Neuronal stem cell (in vitro differentiated cells): ENCODE data around the gene SYNGR3.

Experiments
- DNase-seq: peaks from one replicate; pipeline ENCODE4 v3.0.0-alpha.2; 2013; ENCODE audit warnings: low spot score
- H2AFZ ChIP-seq: one replicate; pipeline ENCODE4 v1.6.1; 2013; ENCODE audit warnings: mild to moderate bottlenecking, low read length, inconsistent platforms
- H2AK5ac ChIP-seq: 2 replicates; pipeline ENCODE4 v1.6.1; 2013; ENCODE audit warnings: low read depth, mild to moderate bottlenecking, inconsistent platforms, low read length, moderate library complexity, mixed read lengths
- H2BK120ac ChIP-seq: 2 replicates; pipeline ENCODE4 v1.6.1; 2013; ENCODE audit warnings: low read depth, mild to moderate bottlenecking, inconsistent platforms, low read length, moderate library complexity, mixed read lengths
- H2BK12ac ChIP-seq: one replicate; pipeline ENCODE4 v1.6.1; 2013; ENCODE audit warnings: low read length, inconsistent platforms
- H2BK15ac ChIP-seq: 2 replicates; pipeline ENCODE4 v1.6.1; 2013; ENCODE audit warnings: mild to moderate bottlenecking, low read length, inconsistent platforms, mixed read lengths
- H2BK5ac ChIP-seq: one replicate; pipeline ENCODE4 v1.6.1; 2013; ENCODE audit warnings: inconsistent platforms, mild to moderate bottlenecking, low read length, moderate library complexity
- H3K14ac ChIP-seq: one replicate; pipeline ENCODE4 v1.6.1; 2013; ENCODE audit warnings: low read length, inconsistent platforms
- H3K18ac ChIP-seq: 2 replicates; pipeline ENCODE4 v1.6.1; 2013; ENCODE audit warnings: low read length, inconsistent platforms
- H3K23ac ChIP-seq: 2 replicates; pipeline ENCODE4 v1.6.1; 2013; ENCODE audit warnings: low read depth, mild to moderate bottlenecking, mixed read lengths, low read length, inconsistent platforms; ENCODE audit not compliant: poor library complexity
- H3K27ac ChIP-seq: replicated peaks from 3 replicates; pipeline ENCODE4 v1.5.1; 2013; ENCODE audit warnings: low read length, inconsistent platforms
- H3K27me3 ChIP-seq, 3 experiments: 2 replicates each; pipeline ENCODE4 v1.6.1; 2013; ENCODE audit warnings: low read length in 3 of 3, mild to moderate bottlenecking in 2 of 3, inconsistent platforms in 1 of 3, low read depth in 1 of 3, mixed read lengths in 1 of 3, moderate library complexity in 1 of 3; ENCODE audit not compliant: control insufficient read depth in 3 of 3, insufficient read depth in 3 of 3
- H3K36me3 ChIP-seq, 2 donors: replicated peaks in 1 of 2; 2 replicates each; pipeline ENCODE4 v1.6.1; 2013; ENCODE audit warnings: low read length in 2 of 2; ENCODE audit not compliant: control insufficient read depth in 2 of 2, insufficient read depth in 2 of 2
- H3K4ac ChIP-seq: 2 replicates; pipeline ENCODE4 v1.6.1; 2013; ENCODE audit warnings: inconsistent platforms, mild to moderate bottlenecking, low read length, moderate library complexity
- H3K4me1 ChIP-seq, 2 donors: 1 replicate in 1 of 2; 2 replicates in 1 of 2; pipeline ENCODE4 v1.6.1; 2013; ENCODE audit warnings: low read length in 2 of 2, low read depth in 1 of 2; ENCODE audit not compliant: control insufficient read depth in 2 of 2, insufficient read depth in 1 of 2
- H3K4me2 ChIP-seq: one replicate; pipeline ENCODE4 v1.6.1; 2013; ENCODE audit warnings: mild to moderate bottlenecking, low read length, inconsistent platforms; ENCODE audit not compliant: insufficient read depth, poor library complexity, severe bottlenecking
- H3K4me3 ChIP-seq, 2 donors: 2 replicates each; pipeline ENCODE4 v1.5.1; 2013; ENCODE audit warnings: low read length in 2 of 2, mild to moderate bottlenecking in 2 of 2, inconsistent platforms in 1 of 2, moderate library complexity in 1 of 2
- H3K79me1 ChIP-seq: one replicate; pipeline ENCODE4 v1.6.1; 2013; ENCODE audit warnings: low read depth, mild to moderate bottlenecking, inconsistent platforms, low read length, moderate library complexity
- H3K9ac ChIP-seq: one replicate; pipeline ENCODE4 v1.6.1; 2013; ENCODE audit warnings: mild to moderate bottlenecking, low read depth, low read length, inconsistent platforms; ENCODE audit not compliant: poor library complexity
- H3K9me3 ChIP-seq, 2 donors: replicated peaks in 1 of 2; 2 replicates each; pipeline versions ENCODE3 to v1.6.1; 2013; ENCODE audit warnings: low read length in 2 of 2, mild to moderate bottlenecking in 2 of 2, inconsistent platforms in 1 of 2, low read depth in 1 of 2, mixed read lengths in 1 of 2, moderate library complexity in 1 of 2; ENCODE audit not compliant: control insufficient read depth in 2 of 2, insufficient read depth in 1 of 2
- H4K8ac ChIP-seq: one replicate; pipeline ENCODE4 v1.6.1; 2013; ENCODE audit warnings: low read depth, mild to moderate bottlenecking, inconsistent platforms, low read length, moderate library complexity
- H4K91ac ChIP-seq: one replicate; pipeline ENCODE4 v1.6.1; 2013; ENCODE audit warnings: low read length, low read depth, mild to moderate bottlenecking, inconsistent platforms; ENCODE audit not compliant: poor library complexity
- WGBS, 2 donors: extraction: QIAGEN DNeasy Blood & Tissue Kit; methylation state at CpG; one replicate each; pipeline ENCODE4 v1.1.7; 2013; ENCODE audit warnings: missing lambda C conversion rate in 2 of 2, mixed read lengths in 1 of 2; ENCODE audit not compliant: insufficient read length in 2 of 2, insufficient replicate concordance in 1 of 2; ENCODE audit errors: extremely low coverage in 2 of 2; 5-methylcytosine and 5-hydroxymethylcytosine counted together

SYNGR3 gene

GRCh38 chr16:1942047-1942809 lies 47.5 kb upstream of the SYNGR3 start:
- Histone ChIP-seq H3K23ac (peak overlapping the region; percentile 100), H2AK5ac (peak overlapping the region; percentile 96), H2AFZ (peak overlapping the region; percentile 91), H3K14ac (no peak overlapping the region), H3K4me3 (peak overlapping the region; percentile 73 to 98), H3K27ac (no peak overlapping the region), H3K4me2 (peak overlapping the region; percentile 78), H2BK5ac (no peak overlapping the region), H3K79me1 (no peaks in the 10 kb centered on the region), H2BK120ac (no peak overlapping the region), H3K4ac (no peak overlapping the region), H3K27me3 (peaks cover 0 to 7% (median 0%) of the 10 kb centered on the region in 3 experiments), H4K91ac (no peak overlapping the region), H3K9ac (peak overlapping the region; percentile 96), H2BK15ac (no peak overlapping the region), H3K9me3 (no peaks in the 10 kb centered on the region), H2BK12ac (no peak overlapping the region), H3K36me3 (peaks cover 13 to 26% of the 10 kb centered on the region in 2 donors), H4K8ac (no peak overlapping the region), H3K18ac (peak overlapping the region; percentile 93), H3K4me1 (peaks cover 6 to 9% of the 10 kb centered on the region in 2 donors)
- no CpG with 5 or more reads among the region's 17 CpGs for WGBS, 2 donors
- no peak for DNase-seq

- Histone ChIP-seq H3K14ac (peak within 1 kb of the TSS; percentile 84), H2BK5ac (no peak within 1 kb of the TSS)
- no CpG with 5 or more reads among the region's 77 CpGs for WGBS, 2 donors
Observed at GRCh38 chr16:1942810-1943726, 46.7 kb upstream of the SYNGR3 start, which contains the start of gene MSRB1. TSS of gene MSRB1 (minus strand) at chr16:1943199. CDS start at chr16:1943156, 43 bp downstream.

GRCh38 chr16:1944612-1945199 lies 45.1 kb upstream of the SYNGR3 start:
- no peak overlapping the region for H3K4ac ChIP-seq
- no CpG with 5 or more reads among the region's 21 CpGs for WGBS, 2 donors

More at GRCh38 chr16:1942810-1943726, 46.7 kb upstream of the SYNGR3 start, which contains the start of gene MSRB1:
- H3K18ac ChIP-seq, result peak within 1 kb of the TSS; percentile 94
- H4K8ac ChIP-seq, result peak within 1 kb of the TSS; percentile 86
- peaks cover 0 to 7% (median 0%) of the 10 kb centered on the region in 3 experiments for H3K27me3 ChIP-seq
- peak within 1 kb of the TSS; percentile 73 to 98 for H3K4me3 ChIP-seq
- no peaks in the 10 kb centered on the region for H3K79me1 ChIP-seq
- H2AK5ac ChIP-seq, result peak within 1 kb of the TSS; percentile 96
- peak within 1 kb of the TSS; percentile 91 for H2AFZ ChIP-seq
- H3K36me3 ChIP-seq, result peaks cover 12 to 22% of the 10 kb centered on the region in 2 donors
- peak within 1 kb of the TSS; percentile 78 for H3K4me2 ChIP-seq
- H3K9me3 ChIP-seq, result no peaks in the 10 kb centered on the region
- DNase-seq, result peak; percentile 99
- H3K9ac ChIP-seq, result peak within 1 kb of the TSS; percentile 96
- H3K4ac ChIP-seq, result no peak within 1 kb of the TSS
- H2BK12ac ChIP-seq, result no peak within 1 kb of the TSS
- H4K91ac ChIP-seq, result no peak within 1 kb of the TSS
- H3K4me1 ChIP-seq, result peaks cover 6 to 9% of the 10 kb centered on the region in 2 donors
- no peak within 1 kb of the TSS for H3K27ac ChIP-seq
- H2BK15ac ChIP-seq, result peak within 1 kb of the TSS; percentile 91
- no peak within 1 kb of the TSS for H2BK120ac ChIP-seq
- peak within 1 kb of the TSS; percentile 100 for H3K23ac ChIP-seq

More at GRCh38 chr16:1944612-1945199, 45.1 kb upstream of the SYNGR3 start:
- H3K79me1 ChIP-seq, result no peaks in the 10 kb centered on the region
- no peak overlapping the region for H3K4me3 ChIP-seq
- peaks cover 0 to 8% of the 10 kb centered on the region in 2 donors for H3K36me3 ChIP-seq
- H4K91ac ChIP-seq, result no peak overlapping the region
- H3K14ac ChIP-seq, result no peak overlapping the region
- H2AK5ac ChIP-seq, result no peak overlapping the region
- no peak overlapping the region for H2AFZ ChIP-seq
- no peak overlapping the region for H2BK12ac ChIP-seq
- H3K27me3 ChIP-seq, result peaks cover 0 to 7% (median 0%) of the 10 kb centered on the region in 3 experiments
- H3K4me1 ChIP-seq, result peaks cover 6 to 9% of the 10 kb centered on the region in 2 donors
- no peak overlapping the region for H3K4me2 ChIP-seq
- H2BK120ac ChIP-seq, result no peak overlapping the region
- DNase-seq, result no peak
- no peak overlapping the region for H3K23ac ChIP-seq
- no peak overlapping the region for H4K8ac ChIP-seq
- H3K9ac ChIP-seq, result no peak overlapping the region
- no peak overlapping the region for H3K27ac ChIP-seq
- no peak overlapping the region for H2BK15ac ChIP-seq
- no peak overlapping the region for H3K18ac ChIP-seq
- H3K9me3 ChIP-seq, result no peaks in the 10 kb centered on the region
- no peak overlapping the region for H2BK5ac ChIP-seq
